NCI-H226 (cell line): ENCODE data around the gene AZGP1.
A peak's percentile ranks its signal among the peaks of the same experiment; 100 is the strongest.
"Not testable (repeated sequence)": the region's sequence is repeated elsewhere in the genome, so short reads cannot be mapped to it uniquely, and the experiment has no call there.

Experiments used
- DNase-seq: peaks from one replicate; pipeline ENCODE4 v3.0.0-alpha.2; 2015

Gene AZGP1

GRCh38 chr7:99975782-99976521 lies at the start of gene AZGP1:
Gene AZGP1 (minus strand): TSS chr7:99976031. CDS start chr7:99976020, 11 bp downstream.
- peak; percentile 61 for DNase-seq

GRCh38 chr7:100024020-100024619 lies 48.3 kb upstream of the AZGP1 start:
- DNase-seq: no peak

GRCh38 chr7:100023526-100023925 lies 47.7 kb upstream of the AZGP1 start:
- DNase-seq: no peak

- peak; percentile 3 for DNase-seq
These were observed 46.8 kb upstream of the AZGP1 start for GRCh38 chr7:100022621-100023020.

GRCh38 chr7:100021297-100021696 lies 45.5 kb upstream of the AZGP1 start:
- no peak for DNase-seq

- DNase-seq: no peak
These were observed 44.1 kb upstream of the AZGP1 start for GRCh38 chr7:100019908-100020307.

- DNase-seq: no peak
These were observed 42.0 kb upstream of the AZGP1 start for GRCh38 chr7:100017875-100018274.

GRCh38 chr7:100017300-100017699 lies 41.5 kb upstream of the AZGP1 start:
- no peak for DNase-seq

- no peak for DNase-seq
These were observed 40.5 kb upstream of the AZGP1 start for GRCh38 chr7:100016215-100016901.

- DNase-seq: peak; percentile 80
These were observed 39.7 kb upstream of the AZGP1 start, which contains the start of gene ZKSCAN1 for GRCh38 chr7:100015232-100016214. Gene ZKSCAN1 (plus strand): TSS chr7:100015596. CDS start chr7:100023507, 7,911 bp downstream.

GRCh38 chr7:100013328-100013676 lies 37.5 kb upstream of the AZGP1 start:
- no peak for DNase-seq

GRCh38 chr7:100012385-100013327 lies 36.8 kb upstream of the AZGP1 start:
- not testable (repeated sequence) for DNase-seq

- DNase-seq: no peak
These were observed 35.7 kb upstream of the AZGP1 start for GRCh38 chr7:100011516-100011915.

GRCh38 chr7:100010901-100011300 lies 35.1 kb upstream of the AZGP1 start:
- no peak for DNase-seq

GRCh38 chr7:100009952-100010351 lies 34.1 kb upstream of the AZGP1 start:
- DNase-seq: not testable (repeated sequence)

GRCh38 chr7:100008525-100008924 lies 32.7 kb upstream of the AZGP1 start:
- no peak for DNase-seq

- no peak for DNase-seq
These were observed 32.1 kb upstream of the AZGP1 start for GRCh38 chr7:100007887-100008286.

- DNase-seq: no peak
These were observed 28.2 kb upstream of the AZGP1 start for GRCh38 chr7:100003711-100004661.

- DNase-seq: no peak
These were observed 24.4 kb upstream of the AZGP1 start for GRCh38 chr7:100000239-100000638.

GRCh38 chr7:99997545-99998137 lies 21.8 kb upstream of the AZGP1 start:
- DNase-seq: no peak
